ENCODE measurements around the gene RNASE13. TPM values are rescaled to one million over a fixed set of nuclear protein-coding genes. Genes with fewer than 3 reads are reported as not detected.

RNASE13 gene
- total RNA-seq, 1 experiment from 2014 or later = not detected

- H3K9ac ChIP-seq (ENCODE audit: low read length) = no peak overlapping the region
- no peak for DNase-seq
Observed at GRCh38 chr14:21058903-21059302, 24.3 kb upstream of the RNASE13 start.

DNA sequence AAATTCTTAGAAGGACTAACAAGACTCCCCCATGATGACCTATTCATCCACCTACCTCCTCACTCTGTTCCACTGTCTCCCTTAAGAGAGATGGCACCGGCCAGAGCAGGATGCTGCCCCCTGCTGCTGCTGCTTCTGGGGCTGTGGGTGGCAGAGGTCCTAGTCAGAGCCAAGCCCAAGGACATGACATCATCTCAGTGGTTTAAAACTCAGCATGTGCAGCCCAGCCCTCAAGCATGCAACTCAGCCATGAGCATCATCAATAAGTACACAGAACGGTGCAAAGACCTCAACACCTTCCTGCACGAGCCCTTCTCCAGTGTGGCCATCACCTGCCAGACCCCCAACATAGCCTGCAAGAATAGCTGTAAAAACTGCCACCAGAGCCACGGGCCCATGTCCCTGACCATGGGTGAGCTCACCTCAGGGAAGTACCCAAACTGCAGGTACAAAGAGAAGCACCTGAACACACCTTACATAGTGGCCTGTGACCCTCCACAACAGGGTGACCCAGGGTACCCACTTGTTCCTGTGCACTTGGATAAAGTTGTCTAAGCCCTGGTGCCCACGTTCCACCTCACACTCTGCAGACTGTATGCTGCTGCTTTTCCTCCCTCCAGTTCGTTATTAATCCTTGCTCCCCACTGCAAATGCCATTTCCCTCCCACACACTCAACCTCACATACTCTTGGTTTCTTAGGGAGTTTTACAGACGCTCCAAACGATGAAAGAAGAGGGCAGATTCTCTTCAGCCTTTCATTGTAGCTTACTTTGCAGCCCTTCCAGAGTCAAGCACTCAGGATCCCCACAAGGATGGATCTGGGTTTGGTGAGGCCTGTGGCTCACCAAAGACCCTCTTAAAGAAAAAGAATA is 23.4 kb upstream of the RNASE13 start, which contains the start of gene RNASE8:
TSS of gene RNASE8 (plus strand) at position 20 of the 873 bp plus-strand sequence. CDS start at position 91, 71 bp downstream.
- no peaks in the 10 kb centered on the region for H4K20me1 ChIP-seq (ENCODE audit: insufficient read depth, low read depth, low read length)
- no peak within 1 kb of the TSS for H3K9ac ChIP-seq (ENCODE audit: low read length)
- no peaks in the 10 kb centered on the region for H3K4me1 ChIP-seq (ENCODE audit: low read length)
- no peak for DNase-seq
- H3K4me2 ChIP-seq (ENCODE audit: low read depth, low read length, poor library complexity, severe bottlenecking) = no peak within 1 kb of the TSS
- no peak within 1 kb of the TSS for H2AFZ ChIP-seq (ENCODE audit: low read length)
- no peaks in the 10 kb centered on the region for H3K27me3 ChIP-seq (ENCODE audit: low read length)
- no peaks in the 10 kb centered on the region for H3K79me2 ChIP-seq (ENCODE audit: low read length)
- H3K9me3 ChIP-seq (ENCODE audit: low read length) = no peaks in the 10 kb centered on the region
- no peak within 1 kb of the TSS for H3K4me3 ChIP-seq (ENCODE audit: low read length)
- no peak within 1 kb of the TSS for H3K27ac ChIP-seq (ENCODE audit: low read length)
- H3K9me2 ChIP-seq (replicated peaks; ENCODE audit: insufficient read depth, low read length) = no peaks in the 10 kb centered on the region
- H3K36me3 ChIP-seq (ENCODE audit: insufficient read depth, low read length) = no peaks in the 10 kb centered on the region

More at GRCh38 chr14:21058903-21059302, 24.3 kb upstream of the RNASE13 start:
- Histone ChIP-seq H3K4me1 (ENCODE audit: low read length) (no peaks in the 10 kb centered on the region), H3K27me3 (ENCODE audit: low read length) (no peaks in the 10 kb centered on the region), H3K27ac (ENCODE audit: low read length) (no peak overlapping the region), H3K4me2 (ENCODE audit: low read depth, low read length, poor library complexity, severe bottlenecking) (no peak overlapping the region), H3K36me3 (ENCODE audit: insufficient read depth, low read length) (no peaks in the 10 kb centered on the region), H3K79me2 (ENCODE audit: low read length) (no peaks in the 10 kb centered on the region), H2AFZ (ENCODE audit: low read length) (no peak overlapping the region), H4K20me1 (ENCODE audit: insufficient read depth, low read depth, low read length) (no peaks in the 10 kb centered on the region), H3K9me3 (ENCODE audit: low read length) (no peaks in the 10 kb centered on the region), H3K4me3 (ENCODE audit: low read length) (no peak overlapping the region), H3K9me2 (replicated peaks; ENCODE audit: insufficient read depth, low read length) (no peaks in the 10 kb centered on the region)

- Histone ChIP-seq H3K4me3 (ENCODE audit: low read length) (no peak overlapping the region), H3K27ac (ENCODE audit: low read length) (no peak overlapping the region), H3K36me3 (ENCODE audit: insufficient read depth, low read length) (no peaks in the 10 kb centered on the region), H3K27me3 (ENCODE audit: low read length) (no peaks in the 10 kb centered on the region), H3K4me2 (ENCODE audit: low read depth, low read length, poor library complexity, severe bottlenecking) (no peak overlapping the region), H4K20me1 (ENCODE audit: insufficient read depth, low read depth, low read length) (no peaks in the 10 kb centered on the region), H3K9me3 (ENCODE audit: low read length) (no peaks in the 10 kb centered on the region), H3K79me2 (ENCODE audit: low read length) (no peaks in the 10 kb centered on the region), H2AFZ (ENCODE audit: low read length) (no peak overlapping the region), H3K9me2 (replicated peaks; ENCODE audit: insufficient read depth, low read length) (no peaks in the 10 kb centered on the region), H3K4me1 (ENCODE audit: low read length) (no peaks in the 10 kb centered on the region), H3K9ac (ENCODE audit: low read length) (no peak overlapping the region)
- DNase-seq = no peak
Observed at GRCh38 chr14:21056520-21057163, 22.0 kb upstream of the RNASE13 start.

- Histone ChIP-seq H3K4me2 (ENCODE audit: low read depth, low read length, poor library complexity, severe bottlenecking) (no peak overlapping the region), H3K9ac (ENCODE audit: low read length) (no peak overlapping the region), H3K4me3 (ENCODE audit: low read length) (no peak overlapping the region)
Observed at GRCh38 chr14:21055432-21056117, 21.0 kb upstream of the RNASE13 start.

GRCh38 chr14:21054768-21055145 is 20.1 kb upstream of the RNASE13 start:
- no peak overlapping the region for H3K4me3 ChIP-seq (ENCODE audit: low read length)
- no peaks in the 10 kb centered on the region for H4K20me1 ChIP-seq (ENCODE audit: insufficient read depth, low read depth, low read length)
- H3K79me2 ChIP-seq (ENCODE audit: low read length) = no peaks in the 10 kb centered on the region
- H3K9ac ChIP-seq (ENCODE audit: low read length) = no peak overlapping the region
- no peaks in the 10 kb centered on the region for H3K27me3 ChIP-seq (ENCODE audit: low read length)
- H3K36me3 ChIP-seq (ENCODE audit: insufficient read depth, low read length) = no peaks in the 10 kb centered on the region
- H3K4me2 ChIP-seq (ENCODE audit: low read depth, low read length, poor library complexity, severe bottlenecking) = no peak overlapping the region
- DNase-seq = no peak
- no peaks in the 10 kb centered on the region for H3K9me2 ChIP-seq (replicated peaks; ENCODE audit: insufficient read depth, low read length)
- H3K9me3 ChIP-seq (ENCODE audit: low read length) = no peaks in the 10 kb centered on the region
- H3K4me1 ChIP-seq (ENCODE audit: low read length) = no peaks in the 10 kb centered on the region
- H2AFZ ChIP-seq (ENCODE audit: low read length) = no peak overlapping the region
- H3K27ac ChIP-seq (ENCODE audit: low read length) = no peak overlapping the region

More at GRCh38 chr14:21055432-21056117, 21.0 kb upstream of the RNASE13 start:
- no peak overlapping the region for H2AFZ ChIP-seq (ENCODE audit: low read length)
- H3K36me3 ChIP-seq (ENCODE audit: insufficient read depth, low read length) = no peaks in the 10 kb centered on the region
- H4K20me1 ChIP-seq (ENCODE audit: insufficient read depth, low read depth, low read length) = no peaks in the 10 kb centered on the region
- H3K4me1 ChIP-seq (ENCODE audit: low read length) = no peaks in the 10 kb centered on the region
- H3K9me3 ChIP-seq (ENCODE audit: low read length) = no peaks in the 10 kb centered on the region
- H3K27ac ChIP-seq (ENCODE audit: low read length) = no peak overlapping the region
- H3K79me2 ChIP-seq (ENCODE audit: low read length) = no peaks in the 10 kb centered on the region
- no peaks in the 10 kb centered on the region for H3K27me3 ChIP-seq (ENCODE audit: low read length)
- no peak for DNase-seq
- H3K9me2 ChIP-seq (replicated peaks; ENCODE audit: insufficient read depth, low read length) = no peaks in the 10 kb centered on the region

GRCh38 chr14:21054123-21054767 is 19.6 kb upstream of the RNASE13 start:
- no peak for DNase-seq

GRCh38 chr14:21053184-21054122 is 18.8 kb upstream of the RNASE13 start:
- no peak overlapping the region for H3K4me2 ChIP-seq (ENCODE audit: low read depth, low read length, poor library complexity, severe bottlenecking)
- no peaks in the 10 kb centered on the region for H3K79me2 ChIP-seq (ENCODE audit: low read length)
- H3K4me1 ChIP-seq (ENCODE audit: low read length) = no peaks in the 10 kb centered on the region
- no peaks in the 10 kb centered on the region for H3K27me3 ChIP-seq (ENCODE audit: low read length)
- H4K20me1 ChIP-seq (ENCODE audit: insufficient read depth, low read depth, low read length) = no peaks in the 10 kb centered on the region
- H3K36me3 ChIP-seq (ENCODE audit: insufficient read depth, low read length) = no peaks in the 10 kb centered on the region
- no peak for DNase-seq
- H3K4me3 ChIP-seq (ENCODE audit: low read length) = no peak overlapping the region
- H3K9ac ChIP-seq (ENCODE audit: low read length) = no peak overlapping the region
- H3K9me2 ChIP-seq (replicated peaks; ENCODE audit: insufficient read depth, low read length) = no peaks in the 10 kb centered on the region
- H2AFZ ChIP-seq (ENCODE audit: low read length) = no peak overlapping the region
- no peaks in the 10 kb centered on the region for H3K9me3 ChIP-seq (ENCODE audit: low read length)
- H3K27ac ChIP-seq (ENCODE audit: low read length) = no peak overlapping the region

More at GRCh38 chr14:21054123-21054767, 19.6 kb upstream of the RNASE13 start:
- H3K4me2 ChIP-seq (ENCODE audit: low read depth, low read length, poor library complexity, severe bottlenecking) = no peak overlapping the region
- H3K9me3 ChIP-seq (ENCODE audit: low read length) = no peaks in the 10 kb centered on the region
- no peaks in the 10 kb centered on the region for H4K20me1 ChIP-seq (ENCODE audit: insufficient read depth, low read depth, low read length)
- no peaks in the 10 kb centered on the region for H3K36me3 ChIP-seq (ENCODE audit: insufficient read depth, low read length)
- no peak overlapping the region for H3K27ac ChIP-seq (ENCODE audit: low read length)
- H3K9ac ChIP-seq (ENCODE audit: low read length) = no peak overlapping the region
- no peak overlapping the region for H2AFZ ChIP-seq (ENCODE audit: low read length)
- no peaks in the 10 kb centered on the region for H3K4me1 ChIP-seq (ENCODE audit: low read length)
- no peaks in the 10 kb centered on the region for H3K9me2 ChIP-seq (replicated peaks; ENCODE audit: insufficient read depth, low read length)
- no peaks in the 10 kb centered on the region for H3K79me2 ChIP-seq (ENCODE audit: low read length)
- H3K4me3 ChIP-seq (ENCODE audit: low read length) = no peak overlapping the region
- H3K27me3 ChIP-seq (ENCODE audit: low read length) = no peaks in the 10 kb centered on the region
